Fibroblast of villous mesenchyme (primary cell): ENCODE measurements around the gene NLGN2. TPM values are rescaled to one million over a fixed set of nuclear protein-coding genes. Genes with fewer than 3 reads are reported as not detected.

Experiments
- DNase-seq: peaks from one replicate; pipeline ENCODE4 v3.0.0-alpha.2; 2010; ENCODE audit warnings: low read depth
- H3K4me3 ChIP-seq: 2 replicates; pipeline ENCODE4 v1.5.1; 2011; ENCODE audit warnings: low read depth, mild to moderate bottlenecking, low read length
- total RNA-seq: library from RNA; depleted of rRNA; stranded (reverse); fragments of >200 nt; gene quantifications from 2 replicates; pipeline ENCODE4 v1.2.3, GENCODE V29; 2012
- TF ChIP-seq, protein P1 (sequence below): IDR thresholded peaks from 2 replicates; pipeline ENCODE4 v1.5.1; 2012; ENCODE audit warnings: low read depth, mild to moderate bottlenecking, low read length; ENCODE audit not compliant: insufficient read depth

NLGN2 gene
- total RNA-seq, 1 donor, result 9.5 TPM

DNA sequence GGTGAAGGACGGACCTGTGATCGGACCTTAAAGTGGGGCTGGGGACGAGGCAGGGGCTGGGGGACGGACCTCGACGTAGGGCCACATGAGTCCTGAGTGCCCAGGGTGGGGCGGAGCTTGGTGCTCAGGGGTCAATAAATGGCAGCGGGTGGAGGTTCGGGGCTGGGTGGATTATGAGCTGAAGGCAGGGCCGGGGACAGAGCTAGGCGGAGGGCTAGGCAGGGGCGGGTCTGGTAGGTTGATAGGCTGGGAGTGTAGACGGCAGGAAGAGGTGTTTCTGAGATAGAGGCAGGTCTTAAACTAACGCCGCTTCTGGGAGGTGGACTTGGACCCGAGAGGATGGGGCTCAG lies 37.9 kb downstream of the NLGN2 start:
- H3K4me3 ChIP-seq, result peak overlapping the region; percentile 52
- DNase-seq, result no peak
- TF ChIP-seq, protein P1, sequence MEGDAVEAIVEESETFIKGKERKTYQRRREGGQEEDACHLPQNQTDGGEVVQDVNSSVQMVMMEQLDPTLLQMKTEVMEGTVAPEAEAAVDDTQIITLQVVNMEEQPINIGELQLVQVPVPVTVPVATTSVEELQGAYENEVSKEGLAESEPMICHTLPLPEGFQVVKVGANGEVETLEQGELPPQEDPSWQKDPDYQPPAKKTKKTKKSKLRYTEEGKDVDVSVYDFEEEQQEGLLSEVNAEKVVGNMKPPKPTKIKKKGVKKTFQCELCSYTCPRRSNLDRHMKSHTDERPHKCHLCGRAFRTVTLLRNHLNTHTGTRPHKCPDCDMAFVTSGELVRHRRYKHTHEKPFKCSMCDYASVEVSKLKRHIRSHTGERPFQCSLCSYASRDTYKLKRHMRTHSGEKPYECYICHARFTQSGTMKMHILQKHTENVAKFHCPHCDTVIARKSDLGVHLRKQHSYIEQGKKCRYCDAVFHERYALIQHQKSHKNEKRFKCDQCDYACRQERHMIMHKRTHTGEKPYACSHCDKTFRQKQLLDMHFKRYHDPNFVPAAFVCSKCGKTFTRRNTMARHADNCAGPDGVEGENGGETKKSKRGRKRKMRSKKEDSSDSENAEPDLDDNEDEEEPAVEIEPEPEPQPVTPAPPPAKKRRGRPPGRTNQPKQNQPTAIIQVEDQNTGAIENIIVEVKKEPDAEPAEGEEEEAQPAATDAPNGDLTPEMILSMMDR, result no peak

DNA sequence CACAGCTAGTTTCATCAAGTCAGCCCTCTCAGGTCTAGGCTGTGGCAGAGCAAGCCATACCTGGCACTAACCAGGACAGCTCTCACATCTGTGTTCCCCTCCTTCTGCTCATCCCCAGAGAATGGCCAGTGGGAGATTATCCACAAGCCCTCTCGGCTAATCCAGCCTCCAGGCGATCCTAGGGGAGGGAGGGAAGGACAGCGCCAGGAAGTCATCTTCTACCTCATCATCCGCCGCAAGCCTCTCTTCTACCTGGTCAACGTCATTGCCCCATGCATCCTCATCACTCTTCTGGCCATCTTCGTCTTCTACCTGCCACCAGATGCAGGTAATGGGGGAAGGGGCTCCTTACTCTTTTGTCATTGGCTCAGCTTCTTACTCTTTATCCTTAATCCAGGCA lies 40.8 kb downstream of the NLGN2 start:
- no peak for DNase-seq
- H3K4me3 ChIP-seq, result no peak overlapping the region

DNA sequence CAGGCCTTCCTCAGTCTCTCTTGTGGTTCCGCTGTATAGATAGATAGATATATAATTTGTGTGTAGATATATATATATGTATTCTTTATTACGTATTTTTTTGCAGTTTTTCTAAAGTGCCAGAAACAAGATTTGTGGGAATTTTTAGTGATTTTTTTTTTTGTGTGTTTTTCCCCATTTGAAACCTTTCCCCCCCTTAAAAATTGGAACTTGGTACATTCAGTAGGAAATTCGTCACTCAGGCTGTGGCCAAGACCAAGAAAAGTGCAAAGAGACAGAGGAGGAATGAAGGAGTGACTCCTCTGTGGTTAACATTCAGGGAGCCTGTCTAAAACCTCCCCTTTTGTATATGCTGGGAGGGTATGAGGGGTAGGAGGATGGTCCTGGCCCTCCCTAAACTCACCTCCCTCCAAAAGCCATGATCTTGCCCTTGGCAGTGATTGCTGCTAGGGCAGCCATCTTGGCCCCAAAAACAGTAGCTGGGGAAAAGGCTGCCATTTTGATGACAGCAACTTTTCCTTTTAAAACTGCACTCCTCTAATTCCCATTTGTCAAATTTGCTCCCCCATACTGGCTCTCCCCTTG lies 52.4 kb downstream of the NLGN2 start:
- no peak overlapping the region for H3K4me3 ChIP-seq
- TF ChIP-seq, protein P1, result no peak
- no peak for DNase-seq

More for the DNA sequence above, 40.8 kb downstream of the NLGN2 start:
- TF ChIP-seq, protein P1, result no peak

DNA sequence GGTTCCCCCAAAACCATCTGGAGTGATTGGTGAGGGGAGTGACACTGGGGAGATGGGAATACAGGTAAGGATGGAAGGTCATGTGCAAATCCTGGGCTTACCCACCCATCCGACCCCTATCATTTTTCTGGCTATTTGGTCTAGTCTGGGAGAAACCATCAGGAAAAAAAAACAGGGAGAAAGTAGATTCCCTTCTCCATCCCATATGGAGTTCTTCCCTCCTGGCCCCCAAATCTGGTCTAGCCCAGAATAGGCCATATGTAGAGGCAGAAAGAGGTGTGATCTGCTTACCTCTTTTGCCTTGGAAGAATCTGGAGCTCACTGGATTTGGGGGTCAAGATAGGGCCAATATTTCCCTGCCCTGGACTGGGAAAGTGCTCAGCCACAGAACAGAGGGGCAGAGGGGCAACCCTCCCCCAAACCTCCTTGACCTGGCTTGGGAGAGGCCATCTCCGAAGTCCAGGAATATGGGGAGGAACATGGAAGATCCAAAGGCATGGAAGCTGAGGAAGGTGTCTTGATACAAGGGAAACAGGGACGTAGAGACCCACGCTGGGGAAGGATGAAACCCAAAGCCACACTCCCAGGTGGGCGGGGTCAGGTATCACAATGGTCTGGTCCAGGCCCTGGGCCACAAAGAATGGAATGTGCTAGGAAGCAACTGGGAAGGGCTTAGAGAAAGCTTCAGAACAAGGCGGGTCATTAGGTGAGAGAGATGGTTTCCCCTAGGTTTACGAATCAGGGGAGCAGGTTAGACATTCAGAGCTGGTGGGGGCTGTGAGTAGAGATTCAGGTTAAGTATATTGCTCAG lies 53.4 kb downstream of the NLGN2 start:
- no peak overlapping the region for H3K4me3 ChIP-seq
- TF ChIP-seq, protein P1, result no peak
- no peak for DNase-seq

DNA sequence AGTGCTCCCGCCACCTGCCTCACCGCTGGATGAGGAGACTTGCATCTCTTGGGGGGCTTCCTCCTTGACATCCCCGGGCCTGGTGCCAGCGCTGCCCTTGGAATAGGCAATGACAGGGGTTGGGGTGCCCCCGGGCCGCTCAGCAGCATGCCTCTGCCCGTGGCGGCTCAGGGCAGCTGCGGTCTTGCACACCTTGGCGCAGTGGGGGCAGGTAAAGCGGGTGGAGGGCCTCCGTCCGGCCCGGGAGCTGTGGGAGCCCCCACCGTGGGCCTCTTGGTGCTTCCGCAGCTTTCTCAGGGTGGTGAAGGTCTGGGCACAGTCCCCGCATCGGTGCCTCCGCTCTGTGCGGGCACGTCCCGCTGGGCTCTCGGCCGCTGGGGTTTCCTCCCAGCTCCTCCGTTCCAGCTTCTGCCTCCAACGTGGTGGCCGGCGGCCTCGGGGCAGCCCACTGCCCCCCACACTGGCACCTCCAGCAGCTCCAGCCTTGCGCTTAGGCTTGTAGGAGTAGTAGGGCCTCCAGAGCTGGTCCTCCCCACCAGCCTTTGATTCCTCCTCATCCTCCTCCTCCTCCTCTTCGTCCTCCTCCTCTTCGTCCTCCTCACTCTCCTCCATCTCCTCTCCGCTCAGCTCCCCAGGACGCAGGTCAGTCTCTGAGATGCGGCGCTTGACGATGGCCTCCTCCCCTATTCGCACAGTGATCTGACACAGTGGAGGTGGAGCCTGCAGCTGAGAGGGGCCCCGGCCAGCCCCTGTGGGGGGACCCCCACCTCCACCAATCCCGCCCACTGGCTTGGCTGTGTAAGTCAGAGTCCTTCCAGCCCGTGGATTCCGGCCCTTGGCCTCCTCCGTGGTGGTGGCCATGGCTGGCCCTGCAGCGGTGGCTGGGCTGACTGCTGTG lies 55.1 kb downstream of the NLGN2 start:
- no peak for DNase-seq
- H3K4me3 ChIP-seq, result no peak overlapping the region
- TF ChIP-seq, protein P1, result no peak

DNA sequence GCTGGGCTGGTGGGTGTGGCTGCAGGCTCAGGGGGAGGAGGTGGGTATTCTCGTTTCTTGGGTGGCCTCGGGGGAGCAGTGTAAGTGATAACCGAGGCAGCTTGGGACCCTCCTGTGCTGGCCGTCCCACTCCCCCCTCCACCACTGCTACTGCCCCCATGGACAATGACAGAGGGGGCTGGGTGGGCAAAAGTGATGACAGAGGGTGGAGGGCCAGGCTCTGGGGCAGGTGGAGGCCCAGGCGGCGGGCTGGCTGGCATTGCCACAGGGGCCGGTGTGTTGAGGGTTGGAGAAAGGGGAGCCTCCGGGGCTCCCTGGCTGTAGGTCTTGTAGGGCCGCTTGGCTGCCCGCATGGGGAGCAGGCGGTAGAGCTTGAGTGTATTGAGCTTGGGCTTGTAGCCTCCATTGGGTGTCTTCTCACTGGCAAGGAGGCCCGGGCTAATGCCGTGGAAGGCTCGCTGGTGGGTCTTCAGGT lies 55.8 kb downstream of the NLGN2 start:
- H3K4me3 ChIP-seq, result no peak overlapping the region
- DNase-seq, result no peak
- TF ChIP-seq, protein P1, result no peak
